HTR-8/SVneo (cell line): ENCODE measurements around the gene CACUL1.
"Not testable (repeated sequence)": the region's sequence is repeated elsewhere in the genome, so short reads cannot be mapped to it uniquely, and the experiment has no call there.

Source experiments
- DNase-seq: peaks from one replicate; pipeline ENCODE4 v3.0.0; 2011; ENCODE audit warnings: low spot score, mixed read lengths; ENCODE audit not compliant: insufficient read length
- FAIRE-seq: peaks from 2 replicates; lab custom pipeline; 2011; peaks lifted over from hg19 to GRCh38; lab: Jason Lieb, UNC

Gene CACUL1

GRCh38 chr10:118662228-118663035 is 92.3 kb downstream of the CACUL1 start:
- no peak for DNase-seq
- no peak for FAIRE-seq

GRCh38 chr10:118658762-118659161 is 96.0 kb downstream of the CACUL1 start:
- FAIRE-seq = no peak
- DNase-seq = no peak

GRCh38 chr10:118658168-118658567 is 96.6 kb downstream of the CACUL1 start:
- not testable (repeated sequence) for DNase-seq, FAIRE-seq

- DNase-seq, FAIRE-seq: not testable (repeated sequence)
Observed at GRCh38 chr10:118645294-118645693, 109.5 kb downstream of the CACUL1 start.

- no peak for FAIRE-seq
- DNase-seq = no peak
Observed at GRCh38 chr10:118642228-118642627, 112.5 kb downstream of the CACUL1 start.

GRCh38 chr10:118638680-118639079 is 116.1 kb downstream of the CACUL1 start:
- FAIRE-seq (no peak), DNase-seq (no peak)

- no peak for DNase-seq
- FAIRE-seq = no peak
Observed at GRCh38 chr10:118635674-118636402, 118.9 kb downstream of the CACUL1 start.

- DNase-seq (no peak), FAIRE-seq (no peak)
Observed at GRCh38 chr10:118633786-118634185, 121.0 kb downstream of the CACUL1 start.

- DNase-seq (no peak), FAIRE-seq (no peak)
Observed at GRCh38 chr10:118629211-118629610, 125.6 kb downstream of the CACUL1 start.

GRCh38 chr10:118628397-118628796 is 126.4 kb downstream of the CACUL1 start:
- DNase-seq = no peak
- FAIRE-seq = no peak

GRCh38 chr10:118626953-118627352 is 127.8 kb downstream of the CACUL1 start:
- DNase-seq (no peak), FAIRE-seq (no peak)
